ENCODE measurements around the gene RIBC2.
"Not testable (repeated sequence)": the region's sequence is repeated elsewhere in the genome, so short reads cannot be mapped to it uniquely, and the experiment has no call there.

The RIBC2 gene

GRCh38 chr22:45450101-45450785 lies 36.8 kb downstream of the RIBC2 start:
- no peak for DNase-seq (ENCODE audit: low read depth)

- no peak for DNase-seq (ENCODE audit: low read depth)
These were observed 37.6 kb downstream of the RIBC2 start for GRCh38 chr22:45450921-45451651.

- no peak for DNase-seq (ENCODE audit: low read depth)
These were observed 38.5 kb downstream of the RIBC2 start for GRCh38 chr22:45451972-45452371.

- no peak for DNase-seq (ENCODE audit: low read depth)
These were observed 39.3 kb downstream of the RIBC2 start for GRCh38 chr22:45452565-45453379.

- no peak for DNase-seq (ENCODE audit: low read depth)
These were observed 40.3 kb downstream of the RIBC2 start for GRCh38 chr22:45453764-45454163.

GRCh38 chr22:45454275-45454674 lies 40.8 kb downstream of the RIBC2 start:
- DNase-seq (ENCODE audit: low read depth): no peak

GRCh38 chr22:45455212-45455611 lies 41.7 kb downstream of the RIBC2 start:
- no peak for DNase-seq (ENCODE audit: low read depth)

GRCh38 chr22:45455621-45456020 lies 42.1 kb downstream of the RIBC2 start:
- no peak for DNase-seq (ENCODE audit: low read depth)

- no peak for DNase-seq (ENCODE audit: low read depth)
These were observed 43.3 kb downstream of the RIBC2 start for GRCh38 chr22:45456811-45457210.

GRCh38 chr22:45458532-45458931 lies 45.0 kb downstream of the RIBC2 start:
- DNase-seq (ENCODE audit: low read depth): no peak

- DNase-seq (ENCODE audit: low read depth): no peak
These were observed 45.7 kb downstream of the RIBC2 start for GRCh38 chr22:45459235-45459634.

- DNase-seq (ENCODE audit: low read depth): no peak
These were observed 47.0 kb downstream of the RIBC2 start for GRCh38 chr22:45460288-45461109.

GRCh38 chr22:45462034-45462655 lies 48.7 kb downstream of the RIBC2 start:
- no peak for DNase-seq (ENCODE audit: low read depth)

- DNase-seq (ENCODE audit: low read depth): not testable (repeated sequence)
These were observed 50.2 kb downstream of the RIBC2 start for GRCh38 chr22:45463691-45464090.

GRCh38 chr22:45465633-45466032 lies 52.1 kb downstream of the RIBC2 start:
- no peak for DNase-seq (ENCODE audit: low read depth)

GRCh38 chr22:45468872-45469271 lies 55.4 kb downstream of the RIBC2 start:
- no peak for DNase-seq (ENCODE audit: low read depth)

GRCh38 chr22:45469281-45470073 lies 56.0 kb downstream of the RIBC2 start:
- no peak for DNase-seq (ENCODE audit: low read depth)

GRCh38 chr22:45470871-45471270 lies 57.4 kb downstream of the RIBC2 start:
- DNase-seq (ENCODE audit: low read depth): no peak

GRCh38 chr22:45472426-45472825 lies 58.9 kb downstream of the RIBC2 start:
- DNase-seq (ENCODE audit: low read depth): no peak

- no peak for DNase-seq (ENCODE audit: low read depth)
These were observed 60.2 kb downstream of the RIBC2 start for GRCh38 chr22:45473626-45474237.

Measured in activated T-cell treated with anti-CD3 and anti-CD28 coated beads for 24 hours (primary cell).